ENCODE measurements around the gene ECSCR. TPM values are rescaled to one million over a fixed set of nuclear protein-coding genes. Genes with fewer than 3 reads are reported as not detected.
A peak's percentile ranks its signal among the peaks of the same experiment; 100 is the strongest.

ECSCR gene
- total RNA-seq, 1 donor from 2014 or later, result 1.7 TPM

- intact Hi-C loops (cut with micrococcal nuclease), result loop anchor here (10.0 kb wide), 1 partner anchor 1073 kb away; the partner anchor contains the start of genes CDC25C and FAM53C
- DNase-seq, result no peak
- H3K4me1 Mint-ChIP-seq, result peaks cover 35% of the 10 kb centered on the region
These were observed 54.4 kb downstream of the ECSCR start for GRCh38 chr5:139408191-139408590.

GRCh38 chr5:139407517-139407916 lies 55.0 kb downstream of the ECSCR start:
- H3K27ac Mint-ChIP-seq, result no peak overlapping the region
- H3K27me3 Mint-ChIP-seq, result no peaks in the 10 kb centered on the region
- DNase-seq, result no peak
- peaks cover 35% of the 10 kb centered on the region for H3K4me1 Mint-ChIP-seq
- peaks cover 7% of the 10 kb centered on the region for H3K36me3 Mint-ChIP-seq (ENCODE audit: low read depth)
- intact Hi-C loops (cut with micrococcal nuclease), result loop anchor here (10.0 kb wide), 1 partner anchor 1073 kb away; the partner anchor contains the start of genes CDC25C and FAM53C
- H3K4me3 Mint-ChIP-seq, result no peak overlapping the region
- no peaks in the 10 kb centered on the region for H3K9me3 Mint-ChIP-seq

More at GRCh38 chr5:139408191-139408590, 54.4 kb downstream of the ECSCR start:
- H3K27me3 Mint-ChIP-seq, result no peaks in the 10 kb centered on the region
- H3K27ac Mint-ChIP-seq, result no peak overlapping the region
- H3K36me3 Mint-ChIP-seq (ENCODE audit: low read depth), result peaks cover 12% of the 10 kb centered on the region
- H3K9me3 Mint-ChIP-seq, result no peaks in the 10 kb centered on the region
- no peak overlapping the region for H3K4me3 Mint-ChIP-seq

DNA sequence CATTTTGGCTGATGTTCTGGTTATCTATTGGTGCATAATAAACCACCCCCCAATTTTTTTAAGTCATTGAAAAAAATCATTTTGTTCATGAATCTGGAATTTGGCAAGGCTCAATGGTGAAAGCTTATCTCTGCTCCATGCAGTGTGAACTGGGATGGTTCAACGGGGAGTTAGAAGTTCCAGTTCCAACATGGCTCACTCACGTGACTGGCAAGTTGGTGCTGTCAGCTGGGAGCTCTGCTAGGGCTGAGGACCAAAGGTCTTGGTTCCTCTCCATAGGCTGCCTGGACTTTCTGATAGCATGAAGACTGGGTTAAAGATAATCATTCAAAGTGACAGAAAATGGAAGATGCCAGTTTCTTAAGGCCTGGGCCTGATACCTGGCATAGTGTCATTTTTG lies 55.6 kb downstream of the ECSCR start:
- H3K4me1 Mint-ChIP-seq, result peaks cover 36% of the 10 kb centered on the region
- H3K4me3 Mint-ChIP-seq, result no peak overlapping the region
- no peaks in the 10 kb centered on the region for H3K27me3 Mint-ChIP-seq
- peaks cover 5% of the 10 kb centered on the region for H3K36me3 Mint-ChIP-seq (ENCODE audit: low read depth)
- DNase-seq, result no peak
- intact Hi-C loops (cut with micrococcal nuclease), result loop anchor here (10.0 kb wide), 1 partner anchor 1072 kb away; the partner anchor contains the start of genes CDC25C and FAM53C
- H3K27ac Mint-ChIP-seq, result no peak overlapping the region
- no peaks in the 10 kb centered on the region for H3K9me3 Mint-ChIP-seq

- peak overlapping the region; percentile 99 for H3K27ac Mint-ChIP-seq
- H3K4me1 Mint-ChIP-seq, result peaks cover 34% of the 10 kb centered on the region
- no peaks in the 10 kb centered on the region for H3K27me3 Mint-ChIP-seq
- intact Hi-C loops (cut with micrococcal nuclease), result loop anchor here (1.0 to 10.0 kb wide), 6 partner anchors 10 to 1070 kb away; partner anchors contain the start of genes CDC25C, DNAJC18, FAM53C and HSPA9
- peaks cover 7% of the 10 kb centered on the region for H3K36me3 Mint-ChIP-seq (ENCODE audit: low read depth)
- H3K9me3 Mint-ChIP-seq, result no peaks in the 10 kb centered on the region
- DNase-seq, result peak; percentile 69
- H3K4me3 Mint-ChIP-seq, result peak overlapping the region; percentile 87
These were observed 58.1 kb downstream of the ECSCR start for GRCh38 chr5:139404484-139404840.

DNA sequence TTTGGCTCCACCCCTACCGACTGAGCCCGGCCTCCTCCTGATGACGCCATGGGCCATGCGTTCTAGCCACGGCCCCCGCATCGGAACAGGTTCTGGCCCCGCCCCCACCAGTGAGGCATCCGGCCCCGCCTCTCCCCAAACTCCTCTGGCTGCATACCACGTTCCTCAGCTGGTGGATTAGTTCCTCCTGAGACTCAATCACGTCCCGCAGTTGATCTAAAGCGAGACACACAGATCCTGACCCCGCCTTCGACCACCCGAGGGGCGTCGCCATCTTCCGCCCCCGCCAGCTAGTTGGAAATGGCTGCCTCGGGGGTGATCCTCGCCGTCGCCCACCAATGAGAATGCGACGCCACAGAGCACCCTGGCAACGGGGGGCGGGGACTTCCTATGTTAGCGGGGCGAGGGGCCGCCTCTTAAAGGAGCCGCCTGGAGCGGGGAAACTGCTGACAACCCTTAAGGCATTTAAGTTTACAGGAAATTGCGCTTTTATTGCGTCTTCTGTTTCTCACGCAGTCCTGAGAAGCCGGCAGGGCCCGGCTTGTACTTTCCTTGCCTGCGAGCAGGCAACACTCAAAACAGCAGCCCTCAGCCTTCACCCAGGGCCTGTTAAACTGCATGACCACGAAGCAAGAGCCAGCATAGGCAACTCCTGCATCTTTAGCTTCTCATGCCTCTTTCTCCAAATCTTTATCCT lies 58.6 kb downstream of the ECSCR start, which contains the start of gene SPATA24:
TSS of gene SPATA24 (minus strand) at position 303 of the 697 bp plus-strand sequence. CDS start at position 274, 29 bp downstream.
- Mint-ChIP-seq H3K9me3 (no peaks in the 10 kb centered on the region), H3K27ac (peak within 1 kb of the TSS; percentile 99), H3K36me3 (ENCODE audit: low read depth) (peaks cover 11% of the 10 kb centered on the region), H3K4me1 (peaks cover 37% of the 10 kb centered on the region), H3K27me3 (no peaks in the 10 kb centered on the region), H3K4me3 (peak within 1 kb of the TSS; percentile 87)
- intact Hi-C loops (cut with micrococcal nuclease), result loop anchor here (1.0 to 10.0 kb wide), 6 partner anchors 10 to 1069 kb away; partner anchors contain the start of genes CDC25C, DNAJC18, FAM53C and HSPA9
- DNase-seq, result peak; percentile 99

DNA sequence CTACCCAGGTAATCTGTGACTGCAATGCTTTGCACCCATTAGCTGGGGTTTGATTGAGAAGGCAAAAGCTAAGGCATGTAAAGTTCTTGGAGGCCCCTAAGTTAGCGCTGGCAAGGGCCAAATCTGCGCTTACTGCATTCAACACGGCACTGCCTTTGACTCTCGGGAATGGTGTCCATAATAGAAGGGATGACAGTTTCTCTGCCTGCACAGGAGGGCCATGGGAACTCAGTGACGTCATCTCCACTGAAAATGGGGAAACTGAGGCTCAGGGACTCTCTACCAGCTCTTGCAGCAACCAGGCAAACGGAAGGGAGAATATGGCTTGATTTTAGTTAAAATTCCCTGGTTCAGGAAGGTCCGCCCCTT lies 59.1 kb downstream of the ECSCR start:
- no peak for DNase-seq
- H3K27me3 Mint-ChIP-seq, result no peaks in the 10 kb centered on the region
- peak overlapping the region; percentile 99 for H3K27ac Mint-ChIP-seq
- H3K36me3 Mint-ChIP-seq (ENCODE audit: low read depth), result peaks cover 11% of the 10 kb centered on the region
- no peaks in the 10 kb centered on the region for H3K9me3 Mint-ChIP-seq
- H3K4me3 Mint-ChIP-seq, result peak overlapping the region; percentile 87
- intact Hi-C loops (cut with micrococcal nuclease), result loop anchor here (5.0 to 10.0 kb wide), 2 partner anchors 826 to 1069 kb away; partner anchors contain the start of genes CDC25C, FAM53C and HSPA9
- H3K4me1 Mint-ChIP-seq, result peaks cover 37% of the 10 kb centered on the region

- Mint-ChIP-seq H3K36me3 (ENCODE audit: low read depth) (peaks cover 11% of the 10 kb centered on the region), H3K4me3 (peak overlapping the region; percentile 87), H3K4me1 (peaks cover 38% of the 10 kb centered on the region), H3K27me3 (no peaks in the 10 kb centered on the region), H3K27ac (peak overlapping the region; percentile 99), H3K9me3 (no peaks in the 10 kb centered on the region)
- peak; percentile 76 for DNase-seq
- intact Hi-C loops (cut with micrococcal nuclease), result loop anchor here (5.0 to 10.0 kb wide), 2 partner anchors 825 to 1068 kb away; partner anchors contain the start of genes CDC25C, FAM53C and HSPA9
These were observed 59.9 kb downstream of the ECSCR start for GRCh38 chr5:139402561-139403158.

GRCh38 chr5:139401546-139401945 lies 61.0 kb downstream of the ECSCR start:
- no peak overlapping the region for H3K4me3 Mint-ChIP-seq
- peaks cover 20% of the 10 kb centered on the region for H3K36me3 Mint-ChIP-seq (ENCODE audit: low read depth)
- DNase-seq, result no peak
- H3K27me3 Mint-ChIP-seq, result no peaks in the 10 kb centered on the region
- H3K9me3 Mint-ChIP-seq, result no peaks in the 10 kb centered on the region
- H3K27ac Mint-ChIP-seq, result no peak overlapping the region
- intact Hi-C loops (cut with micrococcal nuclease), result loop anchor here (5.0 to 10.0 kb wide), 2 partner anchors 824 to 1067 kb away; partner anchors contain the start of genes CDC25C, FAM53C and HSPA9
- peaks cover 39% of the 10 kb centered on the region for H3K4me1 Mint-ChIP-seq

DNA sequence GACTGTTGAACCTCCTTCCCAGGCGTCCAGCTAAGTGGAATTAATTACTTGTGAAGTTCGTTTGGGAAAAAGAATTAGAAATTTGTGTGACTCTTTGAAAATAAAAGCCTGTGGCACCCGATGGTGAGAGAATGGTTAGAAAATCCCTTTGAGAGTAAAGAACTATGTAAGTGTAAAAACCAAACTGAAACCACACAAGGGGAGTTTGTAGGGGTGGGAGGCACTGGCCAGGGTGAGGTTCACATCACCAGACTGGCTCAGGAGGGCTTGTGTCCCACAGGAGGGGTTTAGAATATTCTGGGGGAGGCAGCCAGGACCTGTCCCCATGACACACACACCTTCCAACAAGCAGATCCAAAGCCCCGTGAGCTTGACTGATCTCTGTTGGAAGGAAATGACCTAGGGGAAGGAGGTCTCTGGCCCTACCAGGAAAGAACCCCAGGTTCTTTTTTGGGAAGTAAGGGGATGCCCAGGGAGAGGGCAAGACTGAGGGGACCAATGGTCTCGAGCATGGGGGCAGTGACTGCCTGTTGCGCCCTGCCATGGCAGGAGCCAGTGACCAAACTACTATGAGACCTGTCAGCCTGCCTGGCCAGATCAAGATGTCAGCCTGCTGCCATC lies 62.9 kb downstream of the ECSCR start:
- peaks cover 42% of the 10 kb centered on the region for H3K4me1 Mint-ChIP-seq
- no peak for DNase-seq
- H3K27me3 Mint-ChIP-seq, result no peaks in the 10 kb centered on the region
- peaks cover 23% of the 10 kb centered on the region for H3K36me3 Mint-ChIP-seq (ENCODE audit: low read depth)
- no peaks in the 10 kb centered on the region for H3K9me3 Mint-ChIP-seq
- intact Hi-C loops (cut with micrococcal nuclease), result loop anchor here (5.0 to 10.0 kb wide), 2 partner anchors 822 to 1065 kb away; partner anchors contain the start of genes CDC25C, FAM53C and HSPA9
- H3K27ac Mint-ChIP-seq, result peak overlapping the region; percentile 3
- no peak overlapping the region for H3K4me3 Mint-ChIP-seq

Other genes starting within 250 kb of the ECSCR start
- gene MATR3, start 169.0 kb downstream of the ECSCR start, total RNA-seq, result 243 and 258 TPM in 2 replicates
- 83.3 and 93.8 TPM in 2 replicates for gene PAIP2, start 120.9 kb downstream of the ECSCR start, total RNA-seq
- 1.8 and 2.1 TPM in 2 replicates for gene SLC23A1, start 79.4 kb downstream of the ECSCR start, total RNA-seq
- 28.3 and 29.1 TPM in 2 replicates for gene MZB1, start 72.8 kb downstream of the ECSCR start, total RNA-seq
- gene PROB1, start 67.6 kb downstream of the ECSCR start, total RNA-seq, result 8.4 and 9.2 TPM in 2 replicates
- gene SPATA24, start 58.7 kb downstream of the ECSCR start, total RNA-seq, result 4.2 TPM in 2 replicates
- 34.2 and 38.6 TPM in 2 replicates for gene DNAJC18, start 23.2 kb downstream of the ECSCR start, total RNA-seq
- gene SMIM33, start 8.3 kb upstream of the ECSCR start, total RNA-seq, result 0.37 and 0.38 TPM in 2 replicates
- gene STING1, start 20.0 kb upstream of the ECSCR start, total RNA-seq, result 198 and 201 TPM in 2 replicates
- 272 and 275 TPM in 2 replicates for gene UBE2D2, start 98.6 kb upstream of the ECSCR start, total RNA-seq
- 1.2 and 1.9 TPM in 2 replicates for gene CXXC5, start 185.6 kb upstream of the ECSCR start, total RNA-seq

Measured in activated CD4-positive, alpha-beta T cell treated with anti-CD3 and anti-CD28 coated beads, Interleukin-2, amount 10 ng/mL, durations not matched to agents 24 days and 14 days (primary cell).